ENCODE data around the gene DNAH9.

DNAH9 gene

DNA sequence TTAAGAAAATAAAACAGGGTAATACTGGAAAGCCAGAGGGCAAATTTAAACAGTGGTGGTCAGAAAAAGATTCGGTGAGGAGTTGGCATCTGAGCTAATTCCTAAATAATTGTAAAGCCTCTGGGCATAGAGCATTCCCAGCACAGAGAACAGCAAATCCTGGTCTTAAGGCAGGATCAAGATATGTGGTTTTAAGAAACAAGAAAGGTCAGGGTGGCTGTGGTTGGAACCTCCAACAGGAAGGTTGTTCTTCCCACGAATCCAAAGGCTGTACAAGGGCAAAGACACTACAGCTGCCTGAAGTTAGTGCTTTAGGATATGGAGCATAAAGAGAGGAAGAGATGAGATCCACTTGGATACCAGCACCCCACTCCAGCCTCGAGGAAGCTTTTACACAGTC lies 284.4 kb downstream of the DNAH9 start:
- H3K27ac ChIP-seq (replicated peaks), result no peak overlapping the region
- TF ChIP-seq SPI1 (IDR thresholded peaks at IDR 0.05; ENCODE audit: borderline replicate concordance, low read depth), result no peak
- TF ChIP-seq, protein P1, sequence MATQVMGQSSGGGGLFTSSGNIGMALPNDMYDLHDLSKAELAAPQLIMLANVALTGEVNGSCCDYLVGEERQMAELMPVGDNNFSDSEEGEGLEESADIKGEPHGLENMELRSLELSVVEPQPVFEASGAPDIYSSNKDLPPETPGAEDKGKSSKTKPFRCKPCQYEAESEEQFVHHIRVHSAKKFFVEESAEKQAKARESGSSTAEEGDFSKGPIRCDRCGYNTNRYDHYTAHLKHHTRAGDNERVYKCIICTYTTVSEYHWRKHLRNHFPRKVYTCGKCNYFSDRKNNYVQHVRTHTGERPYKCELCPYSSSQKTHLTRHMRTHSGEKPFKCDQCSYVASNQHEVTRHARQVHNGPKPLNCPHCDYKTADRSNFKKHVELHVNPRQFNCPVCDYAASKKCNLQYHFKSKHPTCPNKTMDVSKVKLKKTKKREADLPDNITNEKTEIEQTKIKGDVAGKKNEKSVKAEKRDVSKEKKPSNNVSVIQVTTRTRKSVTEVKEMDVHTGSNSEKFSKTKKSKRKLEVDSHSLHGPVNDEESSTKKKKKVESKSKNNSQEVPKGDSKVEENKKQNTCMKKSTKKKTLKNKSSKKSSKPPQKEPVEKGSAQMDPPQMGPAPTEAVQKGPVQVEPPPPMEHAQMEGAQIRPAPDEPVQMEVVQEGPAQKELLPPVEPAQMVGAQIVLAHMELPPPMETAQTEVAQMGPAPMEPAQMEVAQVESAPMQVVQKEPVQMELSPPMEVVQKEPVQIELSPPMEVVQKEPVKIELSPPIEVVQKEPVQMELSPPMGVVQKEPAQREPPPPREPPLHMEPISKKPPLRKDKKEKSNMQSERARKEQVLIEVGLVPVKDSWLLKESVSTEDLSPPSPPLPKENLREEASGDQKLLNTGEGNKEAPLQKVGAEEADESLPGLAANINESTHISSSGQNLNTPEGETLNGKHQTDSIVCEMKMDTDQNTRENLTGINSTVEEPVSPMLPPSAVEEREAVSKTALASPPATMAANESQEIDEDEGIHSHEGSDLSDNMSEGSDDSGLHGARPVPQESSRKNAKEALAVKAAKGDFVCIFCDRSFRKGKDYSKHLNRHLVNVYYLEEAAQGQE (IDR thresholded peaks at IDR 0.05; ENCODE audit: insufficient replicate concordance, low read depth), result no peak
- TF ChIP-seq, protein P2, sequence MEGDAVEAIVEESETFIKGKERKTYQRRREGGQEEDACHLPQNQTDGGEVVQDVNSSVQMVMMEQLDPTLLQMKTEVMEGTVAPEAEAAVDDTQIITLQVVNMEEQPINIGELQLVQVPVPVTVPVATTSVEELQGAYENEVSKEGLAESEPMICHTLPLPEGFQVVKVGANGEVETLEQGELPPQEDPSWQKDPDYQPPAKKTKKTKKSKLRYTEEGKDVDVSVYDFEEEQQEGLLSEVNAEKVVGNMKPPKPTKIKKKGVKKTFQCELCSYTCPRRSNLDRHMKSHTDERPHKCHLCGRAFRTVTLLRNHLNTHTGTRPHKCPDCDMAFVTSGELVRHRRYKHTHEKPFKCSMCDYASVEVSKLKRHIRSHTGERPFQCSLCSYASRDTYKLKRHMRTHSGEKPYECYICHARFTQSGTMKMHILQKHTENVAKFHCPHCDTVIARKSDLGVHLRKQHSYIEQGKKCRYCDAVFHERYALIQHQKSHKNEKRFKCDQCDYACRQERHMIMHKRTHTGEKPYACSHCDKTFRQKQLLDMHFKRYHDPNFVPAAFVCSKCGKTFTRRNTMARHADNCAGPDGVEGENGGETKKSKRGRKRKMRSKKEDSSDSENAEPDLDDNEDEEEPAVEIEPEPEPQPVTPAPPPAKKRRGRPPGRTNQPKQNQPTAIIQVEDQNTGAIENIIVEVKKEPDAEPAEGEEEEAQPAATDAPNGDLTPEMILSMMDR (IDR thresholded peaks at IDR 0.05; ENCODE audit: insufficient read depth, low read length), result no peak
- no peak for TF ChIP-seq POLR2AphosphoS5 (IDR thresholded peaks at IDR 0.05; ENCODE audit: low read depth)
- no peak for TF ChIP-seq GABPA (IDR thresholded peaks at IDR 0.05; ENCODE audit: low read depth)
- no peaks in the 10 kb centered on the region for H3K27me3 ChIP-seq (ENCODE audit: insufficient read depth, poor library complexity, severe bottlenecking)
- no peak for DNase-seq (ENCODE audit: low read depth in 1 of 2, low spot score in 1 of 2)
- H3K4me3 ChIP-seq (replicated peaks; ENCODE audit: insufficient read depth, low read length), result no peak overlapping the region

- Histone ChIP-seq H3K27me3 (ENCODE audit: insufficient read depth, poor library complexity, severe bottlenecking) (no peaks in the 10 kb centered on the region), H3K27ac (replicated peaks) (no peak overlapping the region), H3K4me3 (replicated peaks; ENCODE audit: insufficient read depth, low read length) (no peak overlapping the region)
- no peak for DNase-seq (ENCODE audit: low read depth in 1 of 2, low spot score in 1 of 2)
- TF ChIP-seq, protein P2 (IDR thresholded peaks at IDR 0.05; ENCODE audit: insufficient read depth, low read length), result no peak
- TF ChIP-seq POLR2AphosphoS5 (IDR thresholded peaks at IDR 0.05; ENCODE audit: low read depth), result no peak
- no peak for TF ChIP-seq SPI1 (IDR thresholded peaks at IDR 0.05; ENCODE audit: borderline replicate concordance, low read depth)
- no peak for TF ChIP-seq GABPA (IDR thresholded peaks at IDR 0.05; ENCODE audit: low read depth)
- TF ChIP-seq, protein P1 (IDR thresholded peaks at IDR 0.05; ENCODE audit: insufficient replicate concordance, low read depth), result no peak
Observed at GRCh38 chr17:11885051-11885450, 286.8 kb downstream of the DNAH9 start.

DNA sequence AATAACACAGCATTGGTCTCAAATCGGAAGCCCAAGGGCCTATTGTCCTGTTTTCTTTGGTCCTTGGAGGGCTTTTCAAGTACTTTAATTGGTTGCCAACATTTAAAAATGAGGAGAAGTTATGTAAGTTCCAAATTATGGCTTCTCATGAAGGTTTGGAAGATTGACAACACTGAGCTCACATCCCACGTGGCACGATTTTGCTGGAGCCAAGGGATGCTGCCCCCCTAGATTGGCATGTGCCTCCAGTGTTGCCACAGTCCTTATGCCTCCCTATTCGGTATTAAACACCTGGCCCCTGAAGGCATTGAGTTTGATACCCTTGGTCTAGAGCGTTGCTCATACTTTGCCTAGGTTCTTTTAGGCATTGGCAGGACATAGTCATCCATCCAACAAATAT lies 291.0 kb downstream of the DNAH9 start:
- no peak for DNase-seq (ENCODE audit: low read depth in 1 of 2, low spot score in 1 of 2)
- no peaks in the 10 kb centered on the region for H3K27me3 ChIP-seq (ENCODE audit: insufficient read depth, poor library complexity, severe bottlenecking)
- H3K27ac ChIP-seq (replicated peaks), result no peak overlapping the region
- TF ChIP-seq, protein P1 (IDR thresholded peaks at IDR 0.05; ENCODE audit: insufficient replicate concordance, low read depth), result no peak
- no peak for TF ChIP-seq POLR2AphosphoS5 (IDR thresholded peaks at IDR 0.05; ENCODE audit: low read depth)
- no peak for TF ChIP-seq SPI1 (IDR thresholded peaks at IDR 0.05; ENCODE audit: borderline replicate concordance, low read depth)
- TF ChIP-seq, protein P2 (IDR thresholded peaks at IDR 0.05; ENCODE audit: insufficient read depth, low read length), result no peak
- TF ChIP-seq GABPA (IDR thresholded peaks at IDR 0.05; ENCODE audit: low read depth), result no peak
- no peak overlapping the region for H3K4me3 ChIP-seq (replicated peaks; ENCODE audit: insufficient read depth, low read length)
